H1 (cell line): ENCODE measurements around the gene GDF9. TPM values are rescaled to one million over a fixed set of nuclear protein-coding genes. Genes with fewer than 3 reads are reported as not detected.

Experiments
- CTCF ChIA-PET: fragments of 300-600 bp; sonication (Branson Sonifier 250); formaldehyde crosslinking; loops from one replicate; lab custom pipeline; 2021; ENCODE audit not compliant: partially characterized antibody; lab: Charles Lee
- POLR2A ChIA-PET: fragments of 300-600 bp; sonication (Branson Sonifier 250); formaldehyde crosslinking; loops from one replicate; lab custom pipeline; 2021; ENCODE audit warnings: inconsistent platforms; ENCODE audit not compliant: partially characterized antibody; lab: Charles Lee
- DNase-seq, 2 experiments: peaks; one replicate each; pipeline versions ENCODE4 v3.0.0 to v3.0.0-alpha.2; 2010 to 2022; ENCODE audit warnings: low spot score in 2 of 2, low read depth in 1 of 2, mixed read lengths in 1 of 2
- FAIRE-seq: peaks from 2 replicates; lab custom pipeline; 2011; peaks lifted over from hg19 to GRCh38; lab: Jason Lieb, UNC
- H2AFZ ChIP-seq: 2 replicates; pipeline ENCODE4 v1.8.1; 2012; ENCODE audit warnings: low read length, inconsistent platforms
- H2AK5ac ChIP-seq: 2 replicates; pipeline ENCODE4 v1.6.1; 2013; ENCODE audit warnings: low read depth, low read length
- H2BK120ac ChIP-seq: replicated peaks from 2 replicates; pipeline ENCODE3; 2013; ENCODE audit warnings: low read depth, low read length, inconsistent platforms
- H2BK12ac ChIP-seq: 2 replicates; pipeline ENCODE4 v1.6.1; 2013; ENCODE audit warnings: low read depth, low read length
- H2BK15ac ChIP-seq: 2 replicates; pipeline ENCODE4 v1.6.1; 2013; ENCODE audit warnings: low read length
- H2BK20ac ChIP-seq: 2 replicates; pipeline ENCODE4 v1.6.1; 2013; ENCODE audit warnings: low read length
- H2BK5ac ChIP-seq: 2 replicates; pipeline ENCODE4 v1.6.1; 2013; ENCODE audit warnings: low read depth, low read length
- H3K14ac ChIP-seq: 2 replicates; pipeline ENCODE4 v1.6.1; 2013; ENCODE audit warnings: inconsistent platforms; ENCODE audit not compliant: insufficient read length
- H3K18ac ChIP-seq: 2 replicates; pipeline ENCODE4 v1.6.1; 2013; ENCODE audit warnings: low read length; ENCODE audit errors: extremely low read depth
- H3K23ac ChIP-seq: 2 replicates; pipeline ENCODE4 v1.6.1; 2013; ENCODE audit warnings: inconsistent platforms; ENCODE audit not compliant: insufficient read length
- H3K23me2 ChIP-seq: 2 replicates; pipeline ENCODE4 v1.6.1; 2013; ENCODE audit warnings: low read depth, low read length
- H3K27ac ChIP-seq: 2 replicates; pipeline ENCODE4 v1.6.1; 2011; ENCODE audit warnings: low read depth, low read length, inconsistent platforms
- H3K27me3 ChIP-seq, 4 experiments: replicated peaks in 1 of 4; 1 replicate in 1 of 4; 2 replicates in 3 of 4; pipeline versions ENCODE4 v1.6.1 to v1.8.1; 2011 to 2013; ENCODE audit warnings: low read length in 3 of 4, mild to moderate bottlenecking in 3 of 4, inconsistent platforms in 2 of 4, mixed read lengths in 2 of 4, moderate library complexity in 1 of 4; ENCODE audit not compliant: control insufficient read depth in 3 of 4, insufficient read depth in 3 of 4; ENCODE audit errors: extremely low read depth in 1 of 4
- H3K36me3 ChIP-seq, 4 experiments: 2 replicates each; pipeline versions ENCODE4 v1.6.1 to v1.8.1; 2011 to 2013; ENCODE audit warnings: mild to moderate bottlenecking in 4 of 4, low read length in 3 of 4, moderate library complexity in 2 of 4, control low read depth in 1 of 4, inconsistent platforms in 1 of 4; ENCODE audit not compliant: insufficient read depth in 4 of 4, control insufficient read depth in 2 of 4
- H3K4ac ChIP-seq: replicated peaks from 2 replicates; pipeline ENCODE3; 2013; ENCODE audit warnings: low read length, low read depth, mixed read lengths, inconsistent platforms; ENCODE audit not compliant: insufficient read length
- H3K4me1 ChIP-seq, 4 experiments: replicated peaks in 1 of 4; 1 replicate in 1 of 4; 2 replicates in 3 of 4; pipeline versions ENCODE4 v1.6.1 to v1.8.1; 2011 to 2013; ENCODE audit warnings: low read length in 3 of 4, inconsistent platforms in 2 of 4, mixed read lengths in 1 of 4; ENCODE audit not compliant: insufficient read depth in 4 of 4, control insufficient read depth in 3 of 4
- H3K4me2 ChIP-seq, 2 experiments: 2 replicates each; pipeline versions ENCODE4 v1.6.1 to v1.8.1; 2011 to 2013; ENCODE audit warnings: low read depth in 2 of 2, low read length in 2 of 2, control low read depth in 1 of 2, inconsistent platforms in 1 of 2, mild to moderate bottlenecking in 1 of 2; ENCODE audit not compliant: insufficient read depth in 1 of 2
- H3K4me3 ChIP-seq, 4 experiments: fragments of 200-600, 300-600 bp in 1 of 4; sonication (generic), shearing (Covaris generic), sonication (Bioruptor Twin) in 1 of 4; 2 replicates each; pipeline versions ENCODE4 v1.5.1 to v1.8.1; 2011 to 2016; ENCODE audit warnings: low read length in 4 of 4, low read depth in 3 of 4, control low read depth in 2 of 4, inconsistent platforms in 2 of 4, mild to moderate bottlenecking in 2 of 4, mixed read lengths in 1 of 4, moderate library complexity in 1 of 4; ENCODE audit not compliant: insufficient read depth in 2 of 4; ENCODE audit errors: extremely low read depth in 1 of 4
- H3K56ac ChIP-seq: replicated peaks from 2 replicates; pipeline ENCODE3; 2013; ENCODE audit warnings: low read depth, mild to moderate bottlenecking, mixed read lengths, low read length, inconsistent platforms; ENCODE audit not compliant: insufficient read length
- H3K79me1 ChIP-seq: 2 replicates; pipeline ENCODE4 v1.6.1; 2013; ENCODE audit warnings: low read depth, low read length, control low read depth
- H3K79me2 ChIP-seq, 2 experiments: 2 replicates each; pipeline versions ENCODE4 v1.6.1 to v1.8.1; 2012 to 2013; ENCODE audit warnings: low read length in 2 of 2, mild to moderate bottlenecking in 2 of 2, inconsistent platforms in 1 of 2; ENCODE audit not compliant: insufficient read depth in 2 of 2, control insufficient read depth in 1 of 2
- H3K9ac ChIP-seq, 4 experiments: replicated peaks in 1 of 4; 1 replicate in 1 of 4; 2 replicates in 3 of 4; pipeline versions ENCODE4 v1.6.1 to v1.8.1; 2011 to 2013; ENCODE audit warnings: low read depth in 3 of 4, low read length in 3 of 4, control low read depth in 2 of 4, mild to moderate bottlenecking in 2 of 4, moderate library complexity in 2 of 4, inconsistent platforms in 1 of 4; ENCODE audit errors: extremely low read depth in 1 of 4
- H3K9me3 ChIP-seq, 2 experiments: 2 replicates each; pipeline versions ENCODE4 v1.6.1 to v1.8.1; 2012 to 2013; ENCODE audit warnings: mild to moderate bottlenecking in 2 of 2, moderate library complexity in 2 of 2, control low read depth in 1 of 2, inconsistent platforms in 1 of 2, low read depth in 1 of 2, low read length in 1 of 2, mixed read lengths in 1 of 2; ENCODE audit not compliant: insufficient read depth in 2 of 2
- H4K20me1 ChIP-seq, 2 experiments: replicated peaks in 1 of 2; 2 replicates each; pipeline versions ENCODE3 to v1.8.1; 2011 to 2013; ENCODE audit warnings: inconsistent platforms in 2 of 2, low read length in 2 of 2, mild to moderate bottlenecking in 1 of 2; ENCODE audit not compliant: insufficient read depth in 2 of 2, control insufficient read depth in 1 of 2
- H4K5ac ChIP-seq: 2 replicates; pipeline ENCODE4 v1.6.1; 2013; ENCODE audit warnings: low read length, low read depth, mixed read lengths, inconsistent platforms; ENCODE audit not compliant: insufficient read length
- H4K8ac ChIP-seq: 2 replicates; pipeline ENCODE4 v1.8.0; 2013; ENCODE audit warnings: mild to moderate bottlenecking, moderate library complexity, low read length, inconsistent platforms; ENCODE audit not compliant: insufficient read depth; ENCODE audit errors: extremely low read depth
- H4K91ac ChIP-seq: replicated peaks from 2 replicates; pipeline ENCODE3; 2013; ENCODE audit warnings: low read length, mixed read lengths, inconsistent platforms; ENCODE audit not compliant: insufficient read length
- ASH2L ChIP-seq: fragments of 200-600, 300-600 bp; sonication (generic); IDR thresholded peaks from one replicate; pipeline ENCODE4 v1.7.1; 2017; ENCODE audit warnings: low read length
- GABPA ChIP-seq: IDR thresholded peaks from 2 replicates; pipeline ENCODE4 v1.6.1; 2011; ENCODE audit warnings: mild to moderate bottlenecking, low read length, moderate library complexity, borderline replicate concordance; ENCODE audit not compliant: insufficient read depth
- JUN ChIP-seq: IDR thresholded peaks from 2 replicates; pipeline ENCODE4 v1.6.1; 2011; ENCODE audit warnings: low read depth, mild to moderate bottlenecking, improper control_type of control experiment, low read length
- KDM5A ChIP-seq: fragments of 200-600 bp; IDR thresholded peaks from 2 replicates; pipeline ENCODE4 v1.7.1; 2012; ENCODE audit warnings: mild to moderate bottlenecking, low read length, inconsistent platforms, mixed read lengths
- WGBS, 2 experiments: shearing (Covaris generic) in 1 of 2; methylation state at CpG; one replicate each; pipeline versions ENCODE4 v1.1.6 to v1.1.7; 2013 to 2015; ENCODE audit warnings: low lambda C conversion rate in 2 of 2, mixed read lengths in 2 of 2, inconsistent platforms in 1 of 2, low coverage in 1 of 2, missing lambda C conversion rate in 1 of 2; ENCODE audit not compliant: insufficient replicate concordance in 2 of 2, insufficient coverage in 1 of 2, insufficient read length in 1 of 2; ENCODE audit errors: extremely low coverage in 1 of 2, missing lambda C conversion rate in 1 of 2; 5-methylcytosine and 5-hydroxymethylcytosine counted together
- polyA plus RNA-seq, 7 experiments: library from polyadenylated mRNA; depleted of rRNA in 3 of 7; stranded (reverse) in 5 of 7; unstranded in 2 of 7; fragments of >200 nt in 5 of 7; fragments of 200-250 nt in 2 of 7; gene quantifications; 1 replicate in 5 of 7; 2 replicates in 1 of 7; 4 replicates in 1 of 7; pipeline versions ENCODE4 v1.2.1 to v1.2.3, GENCODE V29; 2011 to 2013; ENCODE audit warnings: missing spikeins in 2 of 7, mixed read lengths in 2 of 7
- total RNA-seq: library from RNA; stranded (reverse); fragmentation: NEBNext Ultra II Directional; extraction: Animal tissue kit (Norgen Biotek cat#: 25700); gene quantifications from 2 replicates; pipeline ENCODE4 v1.2.1, GENCODE V29; 2021

Gene GDF9
- total and polyA plus RNA-seq, 2 of the 8 experiments (the other 6 are each of a cell fraction or from before 2014, with no cell fraction given) = 0.14 TPM; not detected in 1

DNA sequence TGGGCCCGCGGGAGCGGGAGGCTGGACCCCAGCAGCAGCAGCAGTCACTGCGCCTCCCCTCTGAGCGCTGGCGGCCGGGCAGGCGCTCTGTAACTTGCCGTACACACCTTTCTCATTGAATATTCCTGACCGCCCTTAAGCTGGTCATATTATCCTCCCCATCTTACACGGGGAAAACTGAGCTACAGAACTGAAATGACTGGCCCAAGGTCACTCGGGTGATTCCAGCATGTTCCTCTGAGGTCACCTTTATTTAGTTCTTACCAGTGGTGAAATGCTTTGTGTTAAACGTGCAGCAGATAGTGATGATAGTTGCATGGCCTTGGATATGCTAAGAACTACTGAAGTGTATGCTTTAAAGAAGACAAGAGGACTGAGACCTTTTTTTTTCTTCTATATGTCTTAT lies 780 bp upstream of the GDF9 start:
- TF ChIP-seq KDM5A (0 out of 2 replicates have a peak, but pooled peaks have one; percentile 39), ASH2L (peak; percentile 4), JUN (no peak), GABPA (no peak)
- Histone ChIP-seq H3K27me3 (no peaks in the 10 kb centered on the region), H3K79me2 (peaks cover 3 to 13% of the 10 kb centered on the region in 2 experiments; a peak in 2 of 4 replicates), H4K91ac (no peak overlapping the region), H2BK20ac (no peak overlapping the region), H3K79me1 (peaks cover 3% of the 10 kb centered on the region; the same call in 1 of the 2 replicates), H3K23me2 (peaks cover 6% of the 10 kb centered on the region), H2BK15ac (no peak overlapping the region), H4K20me1 (peaks cover 0 to 2% of the 10 kb centered on the region in 2 experiments), H3K23ac (no peak overlapping the region), H3K9me3 (no peaks in the 10 kb centered on the region), H3K4me1 (peaks cover 4 to 7% (median 6%) of the 10 kb centered on the region in 4 experiments; a peak in 5 of 7 replicates), H3K18ac (no peak overlapping the region), H3K56ac (peak overlapping the region; percentile 67), H3K4ac (no peak overlapping the region), H3K4me2 (peak overlapping the region; percentile 81 to 85), H4K5ac (no peak overlapping the region), H2BK5ac (peak overlapping the region; percentile 77; the same call in 1 of the 2 replicates), H2BK12ac (no peak overlapping the region), H2AK5ac (no peak overlapping the region), H3K36me3 (peaks cover 6 to 27% (median 14%) of the 10 kb centered on the region in 4 experiments; a peak in 6 of 8 replicates), H3K4me3 (peak overlapping the region; percentile 80 to 99 (median 88)), H3K9ac (peak overlapping the region; percentile 75 to 96 (median 85)), H3K27ac (peak overlapping the region; percentile 93), H4K8ac (peak overlapping the region; percentile 98), H2AFZ (no peak overlapping the region), H3K14ac (no peak overlapping the region), H2BK120ac (no peak overlapping the region)
- CTCF ChIA-PET = interaction anchor here (1.6 to 32.2 kb wide), 5 partner anchors 12 to 60 kb away, joined by 3 to 465 read pairs (median 7); partner anchors contain the start of gene SHROOM1
- WGBS, 2 experiments = 6% methylated on average over 13 of the region's 13 CpGs; no CpG with 5 or more reads in 1 of the 2 experiments
- no peak for FAIRE-seq
- POLR2A ChIA-PET = interaction anchor here (0.9 to 4.3 kb wide), 14 partner anchors 10 to 573 kb away, joined by 3 to 32 read pairs (median 4); partner anchors contain the start of genes HSPA4, KIF3A and SLC22A4
- no peak for DNase-seq
